ENCODE data around the gene RSL24D1.

Gene RSL24D1

GRCh38 chr15:55234104-55234799 lies 37.5 kb upstream of the RSL24D1 start:
- Histone ChIP-seq H3K9me3 (ENCODE audit: control insufficient read depth, insufficient read depth, low read length) (no peaks in the 10 kb centered on the region), H3K4me1 (ENCODE audit: control insufficient read depth, insufficient read depth, low read length) (no peaks in the 10 kb centered on the region), H3K9ac (ENCODE audit: low read depth, low read length) (no peak overlapping the region), H3K27me3 (ENCODE audit: control insufficient read depth, insufficient read depth, low read length) (no peaks in the 10 kb centered on the region), H3K4me3 (ENCODE audit: low read depth, low read length) (no peak overlapping the region), H3K36me3 (ENCODE audit: control insufficient read depth, insufficient read depth, low read length) (no peaks in the 10 kb centered on the region)

GRCh38 chr15:55231455-55231854 lies 34.7 kb upstream of the RSL24D1 start:
- Histone ChIP-seq H3K4me1 (ENCODE audit: control insufficient read depth, insufficient read depth, low read length) (no peaks in the 10 kb centered on the region), H3K9ac (ENCODE audit: low read depth, low read length) (no peak overlapping the region), H3K4me3 (ENCODE audit: low read depth, low read length) (no peak overlapping the region), H3K9me3 (ENCODE audit: control insufficient read depth, insufficient read depth, low read length) (no peaks in the 10 kb centered on the region), H3K36me3 (ENCODE audit: control insufficient read depth, insufficient read depth, low read length) (no peaks in the 10 kb centered on the region), H3K27me3 (ENCODE audit: control insufficient read depth, insufficient read depth, low read length) (no peaks in the 10 kb centered on the region)

GRCh38 chr15:55230953-55231352 lies 34.2 kb upstream of the RSL24D1 start:
- Histone ChIP-seq H3K36me3 (ENCODE audit: control insufficient read depth, insufficient read depth, low read length) (no peaks in the 10 kb centered on the region), H3K9ac (ENCODE audit: low read depth, low read length) (no peak overlapping the region), H3K9me3 (ENCODE audit: control insufficient read depth, insufficient read depth, low read length) (no peaks in the 10 kb centered on the region), H3K4me1 (ENCODE audit: control insufficient read depth, insufficient read depth, low read length) (no peaks in the 10 kb centered on the region), H3K27me3 (ENCODE audit: control insufficient read depth, insufficient read depth, low read length) (no peaks in the 10 kb centered on the region), H3K4me3 (ENCODE audit: low read depth, low read length) (no peak overlapping the region)

GRCh38 chr15:55230051-55230670 lies 33.4 kb upstream of the RSL24D1 start:
- Histone ChIP-seq H3K9me3 (ENCODE audit: control insufficient read depth, insufficient read depth, low read length) (no peaks in the 10 kb centered on the region), H3K4me1 (ENCODE audit: control insufficient read depth, insufficient read depth, low read length) (no peaks in the 10 kb centered on the region), H3K27me3 (ENCODE audit: control insufficient read depth, insufficient read depth, low read length) (no peaks in the 10 kb centered on the region), H3K36me3 (ENCODE audit: control insufficient read depth, insufficient read depth, low read length) (no peaks in the 10 kb centered on the region), H3K4me3 (ENCODE audit: low read depth, low read length) (no peak overlapping the region), H3K9ac (ENCODE audit: low read depth, low read length) (no peak overlapping the region)

GRCh38 chr15:55226127-55226526 lies 29.4 kb upstream of the RSL24D1 start:
- Histone ChIP-seq H3K9ac (ENCODE audit: low read depth, low read length) (no peak overlapping the region), H3K9me3 (ENCODE audit: control insufficient read depth, insufficient read depth, low read length) (no peaks in the 10 kb centered on the region), H3K36me3 (ENCODE audit: control insufficient read depth, insufficient read depth, low read length) (no peaks in the 10 kb centered on the region), H3K4me3 (ENCODE audit: low read depth, low read length) (no peak overlapping the region), H3K27me3 (ENCODE audit: control insufficient read depth, insufficient read depth, low read length) (no peaks in the 10 kb centered on the region), H3K4me1 (ENCODE audit: control insufficient read depth, insufficient read depth, low read length) (peaks cover 2% of the 10 kb centered on the region)

- no peaks in the 10 kb centered on the region for H3K9me3 ChIP-seq (ENCODE audit: control insufficient read depth, insufficient read depth, low read length)
- no peaks in the 10 kb centered on the region for H3K36me3 ChIP-seq (ENCODE audit: control insufficient read depth, insufficient read depth, low read length)
- no peaks in the 10 kb centered on the region for H3K27me3 ChIP-seq (ENCODE audit: control insufficient read depth, insufficient read depth, low read length)
- H3K4me3 ChIP-seq (ENCODE audit: low read depth, low read length): no peak overlapping the region
- H3K4me1 ChIP-seq (ENCODE audit: control insufficient read depth, insufficient read depth, low read length): peaks cover 7% of the 10 kb centered on the region
- H3K9ac ChIP-seq (ENCODE audit: low read depth, low read length): no peak overlapping the region
Measured at GRCh38 chr15:55224892-55225291, 28.2 kb upstream of the RSL24D1 start.

GRCh38 chr15:55222588-55222987 lies 25.8 kb upstream of the RSL24D1 start:
- Histone ChIP-seq H3K4me3 (ENCODE audit: low read depth, low read length) (no peak overlapping the region), H3K9ac (ENCODE audit: low read depth, low read length) (no peak overlapping the region), H3K9me3 (ENCODE audit: control insufficient read depth, insufficient read depth, low read length) (no peaks in the 10 kb centered on the region), H3K4me1 (ENCODE audit: control insufficient read depth, insufficient read depth, low read length) (peaks cover 7% of the 10 kb centered on the region), H3K36me3 (ENCODE audit: control insufficient read depth, insufficient read depth, low read length) (no peaks in the 10 kb centered on the region), H3K27me3 (ENCODE audit: control insufficient read depth, insufficient read depth, low read length) (no peaks in the 10 kb centered on the region)

GRCh38 chr15:55221090-55222011 lies 24.6 kb upstream of the RSL24D1 start:
- Histone ChIP-seq H3K9ac (ENCODE audit: low read depth, low read length) (no peak overlapping the region), H3K9me3 (ENCODE audit: control insufficient read depth, insufficient read depth, low read length) (no peaks in the 10 kb centered on the region), H3K27me3 (ENCODE audit: control insufficient read depth, insufficient read depth, low read length) (no peaks in the 10 kb centered on the region), H3K4me1 (ENCODE audit: control insufficient read depth, insufficient read depth, low read length) (peaks cover 7% of the 10 kb centered on the region), H3K4me3 (ENCODE audit: low read depth, low read length) (no peak overlapping the region), H3K36me3 (ENCODE audit: control insufficient read depth, insufficient read depth, low read length) (no peaks in the 10 kb centered on the region)

- no peaks in the 10 kb centered on the region for H3K9me3 ChIP-seq (ENCODE audit: control insufficient read depth, insufficient read depth, low read length)
- H3K9ac ChIP-seq (ENCODE audit: low read depth, low read length): no peak overlapping the region
- no peaks in the 10 kb centered on the region for H3K27me3 ChIP-seq (ENCODE audit: control insufficient read depth, insufficient read depth, low read length)
- no peaks in the 10 kb centered on the region for H3K36me3 ChIP-seq (ENCODE audit: control insufficient read depth, insufficient read depth, low read length)
- peaks cover 7% of the 10 kb centered on the region for H3K4me1 ChIP-seq (ENCODE audit: control insufficient read depth, insufficient read depth, low read length)
- no peak overlapping the region for H3K4me3 ChIP-seq (ENCODE audit: low read depth, low read length)
Measured at GRCh38 chr15:55220606-55221005, 23.9 kb upstream of the RSL24D1 start.

- Histone ChIP-seq H3K9ac (ENCODE audit: low read depth, low read length) (no peak overlapping the region), H3K4me1 (ENCODE audit: control insufficient read depth, insufficient read depth, low read length) (peaks cover 7% of the 10 kb centered on the region), H3K9me3 (ENCODE audit: control insufficient read depth, insufficient read depth, low read length) (no peaks in the 10 kb centered on the region), H3K36me3 (ENCODE audit: control insufficient read depth, insufficient read depth, low read length) (no peaks in the 10 kb centered on the region), H3K4me3 (ENCODE audit: low read depth, low read length) (no peak overlapping the region), H3K27me3 (ENCODE audit: control insufficient read depth, insufficient read depth, low read length) (no peaks in the 10 kb centered on the region)
Measured at GRCh38 chr15:55218056-55218455, 21.3 kb upstream of the RSL24D1 start.

GRCh38 chr15:55204464-55204863 lies 7.7 kb upstream of the RSL24D1 start:
- Histone ChIP-seq H3K9me3 (ENCODE audit: control insufficient read depth, insufficient read depth, low read length) (no peaks in the 10 kb centered on the region), H3K4me1 (ENCODE audit: control insufficient read depth, insufficient read depth, low read length) (no peaks in the 10 kb centered on the region), H3K9ac (ENCODE audit: low read depth, low read length) (no peak overlapping the region), H3K36me3 (ENCODE audit: control insufficient read depth, insufficient read depth, low read length) (no peaks in the 10 kb centered on the region), H3K4me3 (ENCODE audit: low read depth, low read length) (no peak overlapping the region), H3K27me3 (ENCODE audit: control insufficient read depth, insufficient read depth, low read length) (no peaks in the 10 kb centered on the region)

Data from iPS-15b (cell line).